Measurements from ENCODE around the gene COMT. TPM values are rescaled to one million over a fixed set of nuclear protein-coding genes. Genes with fewer than 3 reads are reported as not detected.

The COMT gene
- total and polyA plus RNA-seq, 2 experiments from 2014 or later = 490 to 508 TPM

- Histone ChIP-seq H3K4me1 (ENCODE audit: insufficient read depth) (no peaks in the 10 kb centered on the region), H3K79me2 (ENCODE audit: insufficient read depth) (no peaks in the 10 kb centered on the region), H3K36me3 (ENCODE audit: low read depth) (no peaks in the 10 kb centered on the region), H3K9ac (no peak overlapping the region), H3F3A (ENCODE audit: insufficient read depth) (no peaks in the 10 kb centered on the region), H3K27me3 (replicated peaks; ENCODE audit: insufficient read depth) (no peaks in the 10 kb centered on the region), H3K27ac (no peak overlapping the region), H3K9me2 (ENCODE audit: insufficient read depth) (no peaks in the 10 kb centered on the region), H3K4me3 (no peak overlapping the region), H2AFZ (no peak overlapping the region), H4K20me1 (ENCODE audit: insufficient read depth) (no peaks in the 10 kb centered on the region), H3K4me2 (ENCODE audit: unreplicated experiment) (no peak overlapping the region), H3K9me3 (ENCODE audit: low read depth) (no peaks in the 10 kb centered on the region)
- no peak for DNase-seq
- TF ChIP-seq EZH2phosphoT487 (IDR thresholded peaks at IDR 0.05; ENCODE audit: insufficient read depth, low read depth) (no peak), EZH2 (IDR thresholded peaks at IDR 0.05; ENCODE audit: insufficient read depth, poor library complexity, severe bottlenecking) (no peak)
- WGBS, 2 experiments (ENCODE audit: low coverage in 1 of 2, low lambda C conversion rate in 2 of 2, missing lambda C conversion rate in 2 of 2) = 79 to 90% methylated on average over 7 of the region's 7 CpGs
- in situ Hi-C loops (cut with MboI) = loop anchor here (25.0 kb wide), 1 partner anchor 293 kb away; no protein-coding TSS in a partner anchor
These were observed 52.4 kb downstream of the COMT start for GRCh38 chr22:19993926-19994325.

- Histone ChIP-seq H3K4me2 (ENCODE audit: unreplicated experiment) (no peak overlapping the region), H3K4me1 (ENCODE audit: insufficient read depth) (no peaks in the 10 kb centered on the region), H3K9ac (no peak overlapping the region), H2AFZ (no peak overlapping the region), H3K4me3 (no peak overlapping the region), H3K27me3 (replicated peaks; ENCODE audit: insufficient read depth) (no peaks in the 10 kb centered on the region), H3K9me2 (ENCODE audit: insufficient read depth) (no peaks in the 10 kb centered on the region), H3K27ac (no peak overlapping the region), H3K36me3 (ENCODE audit: low read depth) (no peaks in the 10 kb centered on the region), H3K79me2 (ENCODE audit: insufficient read depth) (no peaks in the 10 kb centered on the region), H4K20me1 (ENCODE audit: insufficient read depth) (no peaks in the 10 kb centered on the region), H3F3A (ENCODE audit: insufficient read depth) (no peaks in the 10 kb centered on the region), H3K9me3 (ENCODE audit: low read depth) (no peaks in the 10 kb centered on the region)
- 82 to 89% methylated on average over 9 to 12 of the region's 12 CpGs for WGBS, 2 experiments (ENCODE audit: low coverage in 1 of 2, low lambda C conversion rate in 2 of 2, missing lambda C conversion rate in 2 of 2)
- no peak for TF ChIP-seq EZH2 (IDR thresholded peaks at IDR 0.05; ENCODE audit: insufficient read depth, poor library complexity, severe bottlenecking)
- no peak for TF ChIP-seq EZH2phosphoT487 (IDR thresholded peaks at IDR 0.05; ENCODE audit: insufficient read depth, low read depth)
- DNase-seq = no peak
- in situ Hi-C loops (cut with MboI) = loop anchor here (25.0 kb wide), 1 partner anchor 292 kb away; no protein-coding TSS in a partner anchor
These were observed 53.5 kb downstream of the COMT start for GRCh38 chr22:19994851-19995610.

GRCh38 chr22:19995611-19996339 is 54.2 kb downstream of the COMT start:
- no peak overlapping the region for H2AFZ ChIP-seq
- WGBS, 2 experiments (ENCODE audit: low coverage in 1 of 2, low lambda C conversion rate in 2 of 2, missing lambda C conversion rate in 2 of 2) = 64 to 67% methylated on average over 16 to 18 of the region's 18 CpGs
- no peaks in the 10 kb centered on the region for H3K79me2 ChIP-seq (ENCODE audit: insufficient read depth)
- no peaks in the 10 kb centered on the region for H3K27me3 ChIP-seq (replicated peaks; ENCODE audit: insufficient read depth)
- in situ Hi-C loops (cut with MboI) = loop anchor here (25.0 kb wide), 1 partner anchor 292 kb away; no protein-coding TSS in a partner anchor
- no peak for TF ChIP-seq EZH2 (IDR thresholded peaks at IDR 0.05; ENCODE audit: insufficient read depth, poor library complexity, severe bottlenecking)
- no peak for TF ChIP-seq EZH2phosphoT487 (IDR thresholded peaks at IDR 0.05; ENCODE audit: insufficient read depth, low read depth)
- H3K4me2 ChIP-seq (ENCODE audit: unreplicated experiment) = no peak overlapping the region
- no peak overlapping the region for H3K9ac ChIP-seq
- no peak overlapping the region for H3K27ac ChIP-seq
- no peaks in the 10 kb centered on the region for H3K36me3 ChIP-seq (ENCODE audit: low read depth)
- no peak overlapping the region for H3K4me3 ChIP-seq
- H3K4me1 ChIP-seq (ENCODE audit: insufficient read depth) = no peaks in the 10 kb centered on the region
- no peak for DNase-seq
- H3F3A ChIP-seq (ENCODE audit: insufficient read depth) = no peaks in the 10 kb centered on the region
- H3K9me3 ChIP-seq (ENCODE audit: low read depth) = no peaks in the 10 kb centered on the region
- H3K9me2 ChIP-seq (ENCODE audit: insufficient read depth) = no peaks in the 10 kb centered on the region
- H4K20me1 ChIP-seq (ENCODE audit: insufficient read depth) = no peaks in the 10 kb centered on the region

GRCh38 chr22:19996694-19997384 is 55.3 kb downstream of the COMT start:
- in situ Hi-C loops (cut with MboI) = loop anchor here (25.0 kb wide), 1 partner anchor 290 kb away; no protein-coding TSS in a partner anchor

More at GRCh38 chr22:19996694-19997384, 55.3 kb downstream of the COMT start:
- H4K20me1 ChIP-seq (ENCODE audit: insufficient read depth) = no peaks in the 10 kb centered on the region
- no peaks in the 10 kb centered on the region for H3K4me1 ChIP-seq (ENCODE audit: insufficient read depth)
- no peak overlapping the region for H3K4me2 ChIP-seq (ENCODE audit: unreplicated experiment)
- H3F3A ChIP-seq (ENCODE audit: insufficient read depth) = no peaks in the 10 kb centered on the region
- no peaks in the 10 kb centered on the region for H3K9me3 ChIP-seq (ENCODE audit: low read depth)
- no peaks in the 10 kb centered on the region for H3K36me3 ChIP-seq (ENCODE audit: low read depth)
- H3K79me2 ChIP-seq (ENCODE audit: insufficient read depth) = no peaks in the 10 kb centered on the region
- no peak overlapping the region for H3K9ac ChIP-seq
- no peak for TF ChIP-seq EZH2 (IDR thresholded peaks at IDR 0.05; ENCODE audit: insufficient read depth, poor library complexity, severe bottlenecking)
- no peak for TF ChIP-seq EZH2phosphoT487 (IDR thresholded peaks at IDR 0.05; ENCODE audit: insufficient read depth, low read depth)
- no peak overlapping the region for H2AFZ ChIP-seq
- no peaks in the 10 kb centered on the region for H3K27me3 ChIP-seq (replicated peaks; ENCODE audit: insufficient read depth)
- H3K9me2 ChIP-seq (ENCODE audit: insufficient read depth) = no peaks in the 10 kb centered on the region
- WGBS, 2 experiments (ENCODE audit: low coverage in 1 of 2, low lambda C conversion rate in 2 of 2, missing lambda C conversion rate in 2 of 2) = 67 to 73% methylated on average over 12 of the region's 12 CpGs
- no peak overlapping the region for H3K4me3 ChIP-seq
- no peak overlapping the region for H3K27ac ChIP-seq
- DNase-seq = no peak
